GM12878 (cell line): ENCODE data around the gene USP37. TPM values are rescaled to one million over a fixed set of nuclear protein-coding genes. Genes with fewer than 3 reads are reported as not detected.

Experiments used
- ATAC-seq: fragments of 200-7000 bp; cut with Tn5 transposase; 3 replicates; pipeline ENCODE4 v1.9.1; 2020; ENCODE audit warnings: mild to moderate bottlenecking, moderate library complexity
- BruUV-seq: library from RNA; stranded (reverse); fragments of 400-500 nt; replicated peaks from 2 replicates; lab custom pipeline; 2021; lab: Mats Ljungman, UMichigan
- CTCF ChIA-PET: fragments of 300-600 bp; sonication (Branson Sonifier 250); formaldehyde crosslinking; extraction: SDS; loops from one replicate; lab custom pipeline; 2021; ENCODE audit warnings: inconsistent platforms; lab: Yijun Ruan, JAX
- POLR2A ChIA-PET: fragments of 350-600 bp; formaldehyde crosslinking; extraction: SDS; loops from one replicate; lab custom pipeline; 2021; ENCODE audit warnings: inconsistent platforms; lab: Charles Lee
- RAD21 ChIA-PET: fragments of 300-600 bp; sonication (Branson Sonifier 250); formaldehyde crosslinking; loops from one replicate; lab custom pipeline; 2023; ENCODE audit warnings: antibody characterized with exemption; ENCODE audit not compliant: unreplicated experiment; lab: Charles Lee
- SMC1A ChIA-PET: fragments of 300-600 bp; sonication (Branson Sonifier 250); formaldehyde crosslinking; loops from one replicate; lab custom pipeline; 2023; ENCODE audit not compliant: unreplicated experiment, uncharacterized antibody; lab: Charles Lee
- DNase-seq: peaks from one replicate; pipeline ENCODE4 v3.0.0-alpha.2; 2011; ENCODE audit warnings: low read depth, low spot score
- FAIRE-seq: peaks from 3 replicates; lab custom pipeline; 2011; peaks lifted over from hg19 to GRCh38; lab: Jason Lieb, UNC
- H2AFZ ChIP-seq: 2 replicates; pipeline ENCODE4 v1.6.0; 2011; ENCODE audit warnings: low read depth, low read length, control low read depth; ENCODE audit not compliant: control insufficient read depth
- H3K27ac ChIP-seq: 2 replicates; pipeline ENCODE4 v1.5.1; 2011; ENCODE audit warnings: control low read depth; ENCODE audit not compliant: control insufficient read depth, insufficient read depth
- H3K27me3 ChIP-seq, 2 experiments: replicated peaks in 1 of 2; 2 replicates each; pipeline versions ENCODE4 v1.6.0 to v1.6.1; 2011; ENCODE audit warnings: low read length in 1 of 2; ENCODE audit not compliant: control insufficient read depth in 2 of 2, insufficient read depth in 2 of 2
- H3K36me3 ChIP-seq, 2 experiments: 2 replicates each; pipeline ENCODE4 v1.5.1; 2011; ENCODE audit warnings: low read length in 1 of 2; ENCODE audit not compliant: control insufficient read depth in 2 of 2, insufficient read depth in 2 of 2
- H3K4me1 ChIP-seq: 2 replicates; pipeline ENCODE4 v1.6.1; 2011; ENCODE audit warnings: mild to moderate bottlenecking, low read length, moderate library complexity, mixed read lengths; ENCODE audit not compliant: control insufficient read depth, insufficient read depth
- H3K4me2 ChIP-seq: 2 replicates; pipeline ENCODE4 v1.6.0; 2011; ENCODE audit warnings: control low read depth; ENCODE audit not compliant: control insufficient read depth, insufficient read depth
- H3K4me3 ChIP-seq: fragments of 200-600 bp; sonication (generic); 2 replicates; pipeline ENCODE4 v1.5.1; 2016
- H3K79me2 ChIP-seq: 2 replicates; pipeline ENCODE4 v1.6.0; 2011; ENCODE audit warnings: low read length; ENCODE audit not compliant: control insufficient read depth, insufficient read depth
- H3K9ac ChIP-seq: 2 replicates; pipeline ENCODE4 v1.8.0; 2011; ENCODE audit warnings: low read length, control low read depth, mixed read lengths; ENCODE audit not compliant: control insufficient read depth, insufficient read depth
- H3K9me3 ChIP-seq: replicated peaks from 3 replicates; pipeline ENCODE4 v1.5.1; 2011; ENCODE audit warnings: mild to moderate bottlenecking, low read length; ENCODE audit not compliant: control insufficient read depth, insufficient read depth
- H4K20me1 ChIP-seq: 2 replicates; pipeline ENCODE4 v1.6.0; 2011; ENCODE audit not compliant: control insufficient read depth, insufficient read depth
- CBFB ChIP-seq: IDR thresholded peaks from 2 replicates; pipeline ENCODE4 v1.6.1; 2016; ENCODE audit warnings: antibody characterized with exemption, low read depth
- ETV6 ChIP-seq, 2 experiments: fragments of 450-650 bp in 1 of 2; IDR thresholded peaks in 1 of 2; conservative IDR thresholded peaks in 1 of 2; 2 replicates each; pipeline ENCODE4 v1.6.1; 2014; ENCODE audit warnings: antibody characterized with exemption in 1 of 2, borderline replicate concordance in 1 of 2, low read depth in 1 of 2, mild to moderate bottlenecking in 1 of 2, moderate library complexity in 1 of 2
- SUZ12 ChIP-seq: fragments of 200-600 bp; sonication (generic); IDR thresholded peaks from one replicate; pipeline ENCODE4 v1.6.1; 2018; ENCODE audit warnings: antibody characterized with exemption, mild to moderate bottlenecking; ENCODE audit not compliant: unreplicated experiment
- ZNF274 ChIP-seq: IDR thresholded peaks from one replicate; pipeline ENCODE4 v1.8.0; 2011; ENCODE audit not compliant: insufficient read length, insufficient read depth
- WGBS: methylation state at CpG from one replicate; pipeline ENCODE4 v1.1.6; 2016; ENCODE audit warnings: low lambda C conversion rate; ENCODE audit not compliant: insufficient replicate concordance, insufficient coverage; ENCODE audit errors: missing lambda C conversion rate; 5-methylcytosine and 5-hydroxymethylcytosine counted together
- in situ Hi-C: fragments of 300-500 bp; cut with MboI; formaldehyde crosslinking; loops from 9 replicates; pipeline ENCODE4 v1.14.3; 2018; ENCODE audit warnings: mixed read lengths
- intact Hi-C: fragments of 100-400 bp; cut with micrococcal nuclease; formaldehyde crosslinking; loops from one replicate; pipeline ENCODE4 v1.14.2; 2022; ENCODE audit not compliant: unreplicated experiment
- polyA plus RNA-seq, 11 experiments: library from polyadenylated mRNA; depleted of rRNA in 4 of 11; unstranded in 6 of 11; stranded (reverse) in 5 of 11; fragments of >200 nt; fragmentation: Nextera tagmentation in 4 of 11; fragmentation: Illumina TruSeq in 1 of 11; extraction: Ambion mirVana in 4 of 11; extraction: Trizol in 1 of 11; gene quantifications; 1 replicate in 1 of 11; 2 replicates in 10 of 11; pipeline versions ENCODE4 v1.2.1 to v1.2.3, GENCODE V29; 2011 to 2016; ENCODE audit warnings: inconsistent platforms in 2 of 11, missing spikeins in 2 of 11, low read depth in 1 of 11
- total RNA-seq, 4 experiments: library from RNA; depleted of rRNA in 3 of 4; stranded (reverse); fragments of >200 nt in 3 of 4; fragmentation: Illumina TruSeq in 1 of 4; extraction: Trizol in 1 of 4; gene quantifications; 2 replicates each; pipeline versions ENCODE4 v1.2.1 to v1.2.3, GENCODE V29; 2013 to 2021
- TF ChIP-seq, protein P1 (sequence below): IDR thresholded peaks from 2 replicates; pipeline ENCODE4 v1.6.1; 2012; ENCODE audit warnings: low read depth, low read length, improper control_type of control experiment
- TF ChIP-seq, protein P2 (sequence below): IDR thresholded peaks from 2 replicates; pipeline ENCODE4 v1.6.1; 2012; ENCODE audit warnings: mild to moderate bottlenecking, low read depth, low read length
- TF ChIP-seq, protein P3 (sequence below), 3 experiments: IDR thresholded peaks in 2 of 3; conservative IDR thresholded peaks in 1 of 3; 2 replicates each; pipeline ENCODE4 v1.5.1; 2011; ENCODE audit warnings: low read depth in 3 of 3, low read length in 3 of 3, mild to moderate bottlenecking in 3 of 3, control low read depth in 2 of 3, moderate library complexity in 2 of 3, inconsistent platforms in 1 of 3, mixed read lengths in 1 of 3; ENCODE audit not compliant: control insufficient read depth in 2 of 3, insufficient read depth in 1 of 3; ENCODE audit errors: extremely low read depth in 1 of 3

USP37 gene
- total and polyA plus RNA-seq, 10 of the 15 experiments (the other 5 are each of a cell fraction or from before 2014, with no cell fraction given), result 2.8 to 16.0 (median 10.4) TPM

DNA sequence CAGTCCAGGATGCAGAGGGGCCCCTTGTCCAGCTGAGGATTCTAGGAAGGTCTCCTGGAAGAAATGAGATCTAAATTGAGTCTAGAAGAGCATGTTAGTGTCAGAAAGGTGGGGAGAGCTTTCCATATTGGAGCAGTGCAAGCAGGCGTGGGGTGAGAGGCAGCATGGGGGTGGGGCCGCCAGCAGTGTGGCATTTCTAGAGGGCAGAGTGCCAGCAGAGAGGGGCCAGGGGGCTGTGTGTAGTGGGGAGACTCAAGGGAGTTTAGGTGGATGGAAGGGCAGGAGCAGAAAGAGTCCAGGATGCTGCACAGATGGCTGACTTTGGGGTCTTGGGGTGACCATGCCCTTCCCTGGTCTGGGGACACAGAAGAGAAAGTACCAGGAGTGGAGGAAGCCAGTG, 147.1 kb downstream of the USP37 start:
- Histone ChIP-seq H4K20me1 (no peaks in the 10 kb centered on the region), H3K79me2 (no peaks in the 10 kb centered on the region), H3K27ac (no peak overlapping the region), H2AFZ (no peak overlapping the region), H3K9ac (no peak overlapping the region), H3K4me3 (no peak overlapping the region), H3K27me3 (no peaks in the 10 kb centered on the region)
- ChIA-PET POLR2A (interaction anchor here (0.6 kb wide), 1 partner anchor 36 kb away, joined by 3 read pairs; no protein-coding TSS in a partner anchor), RAD21 (no interaction called here)
- no TSS peak for BruUV-seq
- intact Hi-C loops, result no loop called here
- WGBS, result 0% methylated on average over 2 of the region's 2 CpGs
- no peak for DNase-seq
- TF ChIP-seq, protein P1, sequence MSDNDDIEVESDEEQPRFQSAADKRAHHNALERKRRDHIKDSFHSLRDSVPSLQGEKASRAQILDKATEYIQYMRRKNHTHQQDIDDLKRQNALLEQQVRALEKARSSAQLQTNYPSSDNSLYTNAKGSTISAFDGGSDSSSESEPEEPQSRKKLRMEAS, result no peak
- no peak for TF ChIP-seq ETV6 (conservative IDR thresholded peaks at IDR 0.05 in 1 of 2, IDR thresholded peaks at IDR 0.05 in 1 of 2; ENCODE audit: borderline replicate concordance in 1 of 2, low read depth in 1 of 2)
- TF ChIP-seq CBFB, result no peak
- TF ChIP-seq, protein P2, sequence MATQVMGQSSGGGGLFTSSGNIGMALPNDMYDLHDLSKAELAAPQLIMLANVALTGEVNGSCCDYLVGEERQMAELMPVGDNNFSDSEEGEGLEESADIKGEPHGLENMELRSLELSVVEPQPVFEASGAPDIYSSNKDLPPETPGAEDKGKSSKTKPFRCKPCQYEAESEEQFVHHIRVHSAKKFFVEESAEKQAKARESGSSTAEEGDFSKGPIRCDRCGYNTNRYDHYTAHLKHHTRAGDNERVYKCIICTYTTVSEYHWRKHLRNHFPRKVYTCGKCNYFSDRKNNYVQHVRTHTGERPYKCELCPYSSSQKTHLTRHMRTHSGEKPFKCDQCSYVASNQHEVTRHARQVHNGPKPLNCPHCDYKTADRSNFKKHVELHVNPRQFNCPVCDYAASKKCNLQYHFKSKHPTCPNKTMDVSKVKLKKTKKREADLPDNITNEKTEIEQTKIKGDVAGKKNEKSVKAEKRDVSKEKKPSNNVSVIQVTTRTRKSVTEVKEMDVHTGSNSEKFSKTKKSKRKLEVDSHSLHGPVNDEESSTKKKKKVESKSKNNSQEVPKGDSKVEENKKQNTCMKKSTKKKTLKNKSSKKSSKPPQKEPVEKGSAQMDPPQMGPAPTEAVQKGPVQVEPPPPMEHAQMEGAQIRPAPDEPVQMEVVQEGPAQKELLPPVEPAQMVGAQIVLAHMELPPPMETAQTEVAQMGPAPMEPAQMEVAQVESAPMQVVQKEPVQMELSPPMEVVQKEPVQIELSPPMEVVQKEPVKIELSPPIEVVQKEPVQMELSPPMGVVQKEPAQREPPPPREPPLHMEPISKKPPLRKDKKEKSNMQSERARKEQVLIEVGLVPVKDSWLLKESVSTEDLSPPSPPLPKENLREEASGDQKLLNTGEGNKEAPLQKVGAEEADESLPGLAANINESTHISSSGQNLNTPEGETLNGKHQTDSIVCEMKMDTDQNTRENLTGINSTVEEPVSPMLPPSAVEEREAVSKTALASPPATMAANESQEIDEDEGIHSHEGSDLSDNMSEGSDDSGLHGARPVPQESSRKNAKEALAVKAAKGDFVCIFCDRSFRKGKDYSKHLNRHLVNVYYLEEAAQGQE, result no peak
- TF ChIP-seq ZNF274, result no peak
- no peak for TF ChIP-seq SUZ12
- TF ChIP-seq, protein P3, sequence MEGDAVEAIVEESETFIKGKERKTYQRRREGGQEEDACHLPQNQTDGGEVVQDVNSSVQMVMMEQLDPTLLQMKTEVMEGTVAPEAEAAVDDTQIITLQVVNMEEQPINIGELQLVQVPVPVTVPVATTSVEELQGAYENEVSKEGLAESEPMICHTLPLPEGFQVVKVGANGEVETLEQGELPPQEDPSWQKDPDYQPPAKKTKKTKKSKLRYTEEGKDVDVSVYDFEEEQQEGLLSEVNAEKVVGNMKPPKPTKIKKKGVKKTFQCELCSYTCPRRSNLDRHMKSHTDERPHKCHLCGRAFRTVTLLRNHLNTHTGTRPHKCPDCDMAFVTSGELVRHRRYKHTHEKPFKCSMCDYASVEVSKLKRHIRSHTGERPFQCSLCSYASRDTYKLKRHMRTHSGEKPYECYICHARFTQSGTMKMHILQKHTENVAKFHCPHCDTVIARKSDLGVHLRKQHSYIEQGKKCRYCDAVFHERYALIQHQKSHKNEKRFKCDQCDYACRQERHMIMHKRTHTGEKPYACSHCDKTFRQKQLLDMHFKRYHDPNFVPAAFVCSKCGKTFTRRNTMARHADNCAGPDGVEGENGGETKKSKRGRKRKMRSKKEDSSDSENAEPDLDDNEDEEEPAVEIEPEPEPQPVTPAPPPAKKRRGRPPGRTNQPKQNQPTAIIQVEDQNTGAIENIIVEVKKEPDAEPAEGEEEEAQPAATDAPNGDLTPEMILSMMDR (IDR thresholded peaks at IDR 0.05 in 2 of 3, conservative IDR thresholded peaks at IDR 0.05 in 1 of 3; ENCODE audit: control insufficient read depth in 2 of 3, extremely low read depth in 1 of 3, insufficient read depth in 1 of 3, low read depth in 3 of 3, low read length in 3 of 3), result no peak
- TF ChIP-seq, all 136 proteins: peak for 0
- Histone ChIP-seq H3K4me1 (no peaks in the 10 kb centered on the region), H3K4me2 (no peak overlapping the region), H3K36me3 (no peaks in the 10 kb centered on the region), H3K9me3 (no peaks in the 10 kb centered on the region)
- SMC1A ChIA-PET, result no interaction called here
- FAIRE-seq, result no peak
- CTCF ChIA-PET, result no interaction called here
- ATAC-seq, result no peak
- in situ Hi-C loops, result no loop called here
